HL-60 (cell line): ENCODE results near the gene CHD9.
"Not testable (repeated sequence)": the region's sequence is repeated elsewhere in the genome, so short reads cannot be mapped to it uniquely, and the experiment has no call there.

Experiments used
- DNase-seq, 2 experiments: peaks; one replicate each; pipeline ENCODE4 v3.0.0-alpha.2; 2010 to 2020; ENCODE audit warnings: low read depth in 1 of 2, low spot score in 1 of 2
- H3K27ac ChIP-seq: fragments of 250-450 bp; sonication (Bioruptor Pico); replicated peaks from 2 replicates; pipeline ENCODE4 v1.5.1; 2020; ENCODE audit warnings: mild to moderate bottlenecking, moderate library complexity
- H3K27me3 ChIP-seq: fragments of 250-450 bp; sonication (Bioruptor Pico); 2 replicates; pipeline ENCODE4 v1.5.1; 2021; ENCODE audit warnings: mild to moderate bottlenecking, moderate library complexity; ENCODE audit not compliant: insufficient read depth, poor library complexity, severe bottlenecking
- H3K4me3 ChIP-seq: replicated peaks from 2 replicates; pipeline ENCODE4 v1.5.1; 2011; ENCODE audit warnings: mild to moderate bottlenecking, control low read depth, low read length; ENCODE audit not compliant: insufficient read depth
- CTCF ChIP-seq: IDR thresholded peaks from one replicate; pipeline ENCODE4 v1.5.1; 2011; ENCODE audit warnings: low read length, control low read depth, inconsistent platforms; ENCODE audit not compliant: insufficient read depth
- GABPA ChIP-seq: IDR thresholded peaks from 2 replicates; pipeline ENCODE4 v1.6.1; 2012; ENCODE audit warnings: low read depth
- POLR2AphosphoS5 ChIP-seq: IDR thresholded peaks from 2 replicates; pipeline ENCODE4 v1.6.1; 2012; ENCODE audit warnings: low read depth
- REST ChIP-seq: IDR thresholded peaks from 2 replicates; pipeline ENCODE4 v1.6.1; 2012; ENCODE audit warnings: low read depth; ENCODE audit not compliant: insufficient replicate concordance
- SPI1 ChIP-seq: IDR thresholded peaks from 2 replicates; pipeline ENCODE4 v1.6.1; 2012; ENCODE audit warnings: low read depth, mild to moderate bottlenecking, borderline replicate concordance

The CHD9 gene

GRCh38 chr16:53048139-53048915 lies 6.5 kb upstream of the CHD9 start:
- no peak overlapping the region for H3K27ac ChIP-seq
- TF ChIP-seq POLR2AphosphoS5, result no peak
- TF ChIP-seq GABPA, result no peak
- TF ChIP-seq SPI1, result no peak
- TF ChIP-seq CTCF, result no peak
- no peak for TF ChIP-seq REST
- H3K27me3 ChIP-seq, result no peaks in the 10 kb centered on the region
- no peak for DNase-seq
- no peak overlapping the region for H3K4me3 ChIP-seq

- not testable (repeated sequence) for H3K27ac ChIP-seq, H3K27me3 ChIP-seq, DNase-seq, H3K4me3 ChIP-seq
Observed at GRCh38 chr16:53051255-53051654, 3.5 kb upstream of the CHD9 start.

GRCh38 chr16:53052519-53053501 lies 2.0 kb upstream of the CHD9 start, which contains the start of gene CHD9NB:
CHD9NB (minus strand) TSS chr16:53052897; CDS start chr16:53044158, 8,739 bp downstream.
- Histone ChIP-seq H3K27ac (no peak within 1 kb of the TSS), H3K4me3 (no peak within 1 kb of the TSS), H3K27me3 (no peaks in the 10 kb centered on the region)
- TF ChIP-seq CTCF (no peak), REST (no peak), GABPA (no peak), POLR2AphosphoS5 (no peak), SPI1 (no peak)
- DNase-seq, result peak; percentile 54 to 60
